ENCODE results near the gene NAP1L4.
A peak's percentile ranks its signal among the peaks of the same experiment; 100 is the strongest.
"Not testable (repeated sequence)": the region's sequence is repeated elsewhere in the genome, so short reads cannot be mapped to it uniquely, and the experiment has no call there.

The NAP1L4 gene

DNA sequence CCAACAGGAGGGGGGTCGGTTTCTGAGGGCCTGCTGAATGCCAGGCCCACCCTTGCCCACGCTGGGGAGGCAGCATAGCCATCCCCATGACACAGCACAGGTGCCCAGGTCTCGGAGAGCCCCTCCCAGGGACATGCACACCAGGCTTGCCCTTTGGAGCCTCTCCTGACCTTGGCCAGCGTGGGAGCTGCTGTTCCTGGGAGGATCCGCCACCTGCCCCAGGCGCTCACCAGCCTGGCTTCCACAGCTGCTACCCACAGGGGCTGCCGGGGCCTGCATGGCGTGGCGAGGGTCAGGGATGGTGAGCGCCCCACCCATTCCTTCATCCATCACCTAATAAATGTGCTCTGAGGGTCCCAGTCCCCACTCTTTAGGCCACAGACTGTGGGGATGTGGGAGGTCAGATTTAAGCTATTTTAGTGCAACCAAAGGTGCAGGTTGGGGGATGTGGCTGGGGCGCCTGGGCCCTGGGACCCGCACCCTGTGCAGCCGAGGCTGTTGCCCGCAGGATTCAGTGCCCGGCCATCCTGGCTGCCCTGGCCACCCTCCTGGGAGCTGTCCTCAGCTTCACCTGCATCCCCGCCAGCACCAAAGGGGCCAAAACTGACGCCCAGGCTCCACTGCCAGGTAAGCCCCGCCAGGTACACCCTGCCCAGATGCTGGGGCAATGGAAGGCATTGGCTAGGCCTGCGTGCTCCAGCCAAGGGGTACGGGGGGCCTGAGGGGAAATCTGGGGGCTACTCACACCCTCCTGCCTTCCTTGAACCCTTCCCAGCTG is 75.8 kb downstream of the NAP1L4 start:
- no peak overlapping the region for H3K27ac ChIP-seq
- no peak overlapping the region for H3K4me3 ChIP-seq

DNA sequence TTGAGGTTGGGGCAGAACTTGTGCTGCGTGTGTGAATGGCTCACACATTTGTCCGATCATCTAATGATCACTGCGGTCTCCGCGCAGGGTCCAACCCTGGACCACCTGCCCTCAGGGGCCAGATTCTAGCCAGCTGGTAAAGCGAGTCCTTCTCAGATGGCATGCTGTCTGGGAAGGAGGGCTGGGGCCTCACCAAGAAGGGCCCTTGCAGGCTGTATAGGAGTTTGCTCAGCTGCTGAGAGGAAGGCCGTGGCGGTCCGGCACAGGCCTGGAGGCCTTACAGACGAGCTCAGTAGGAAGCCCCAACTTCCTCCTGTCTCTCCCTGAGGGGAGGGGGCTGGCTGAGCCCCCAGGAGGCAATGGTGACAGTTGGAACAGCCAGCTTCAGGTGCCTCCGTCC is 76.7 kb downstream of the NAP1L4 start:
- Histone ChIP-seq H3K4me3 (no peak overlapping the region), H3K27ac (no peak overlapping the region)

DNA sequence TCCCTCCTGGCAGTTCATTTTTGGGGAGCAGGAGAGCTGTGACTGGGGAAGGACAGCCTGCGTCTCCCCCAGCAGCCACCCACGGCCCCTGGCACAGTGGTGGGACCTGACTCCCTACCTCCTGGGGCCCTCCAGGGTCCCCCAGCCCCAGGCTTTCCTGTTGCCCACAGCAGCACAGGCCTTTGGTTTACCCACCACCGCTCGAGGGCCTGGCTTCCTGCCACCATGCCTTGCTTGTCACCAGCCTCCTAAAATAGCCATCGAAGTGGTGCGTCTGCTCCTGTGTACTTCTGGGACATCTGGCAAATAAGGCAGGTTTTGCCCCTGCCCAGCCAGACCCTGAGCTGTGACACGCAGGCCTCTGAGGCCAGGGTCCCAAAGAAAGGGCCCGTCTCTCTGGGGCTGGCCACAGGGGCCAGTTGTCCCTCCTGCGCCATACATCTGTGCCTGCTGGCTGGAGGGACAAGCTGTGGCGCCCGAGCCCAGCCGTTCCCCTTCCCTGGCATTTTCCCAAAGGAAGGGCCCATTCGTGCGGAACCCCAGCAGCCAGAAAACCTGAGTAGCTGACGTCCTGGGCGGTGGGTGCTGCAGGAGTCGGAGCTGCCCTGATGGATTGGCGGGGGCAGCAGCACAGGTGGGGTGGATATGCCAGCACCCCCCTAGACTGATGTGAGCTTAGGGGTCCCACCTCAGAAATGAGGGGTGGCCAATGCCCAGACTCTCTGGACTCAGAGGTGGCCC is 77.5 kb downstream of the NAP1L4 start:
- Histone ChIP-seq H3K4me3 (no peak overlapping the region), H3K27ac (no peak overlapping the region)

DNA sequence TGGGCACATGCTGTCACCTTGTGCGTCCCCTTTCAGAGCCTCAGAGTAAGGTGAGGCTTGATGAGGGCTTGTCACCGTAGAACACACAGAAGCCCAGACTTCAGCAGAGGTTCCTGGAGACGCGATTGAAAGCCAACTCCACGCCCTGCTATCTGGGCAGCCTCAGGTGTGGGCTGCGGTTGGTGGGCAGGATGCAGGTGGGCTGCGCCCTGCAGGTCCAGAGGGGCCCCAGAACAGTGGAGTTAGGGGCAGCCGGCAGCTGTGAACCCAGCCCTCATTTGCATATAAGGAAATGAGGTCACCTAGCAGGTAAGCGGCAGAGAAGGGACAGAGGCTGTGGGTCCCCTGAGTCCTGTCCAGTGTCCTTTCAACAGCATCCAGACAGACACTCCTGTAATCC is 78.4 kb downstream of the NAP1L4 start:
- peak overlapping the region in 3 of 21 experiments; percentile 19 to 85 (median 37) for H3K27ac ChIP-seq

DNA sequence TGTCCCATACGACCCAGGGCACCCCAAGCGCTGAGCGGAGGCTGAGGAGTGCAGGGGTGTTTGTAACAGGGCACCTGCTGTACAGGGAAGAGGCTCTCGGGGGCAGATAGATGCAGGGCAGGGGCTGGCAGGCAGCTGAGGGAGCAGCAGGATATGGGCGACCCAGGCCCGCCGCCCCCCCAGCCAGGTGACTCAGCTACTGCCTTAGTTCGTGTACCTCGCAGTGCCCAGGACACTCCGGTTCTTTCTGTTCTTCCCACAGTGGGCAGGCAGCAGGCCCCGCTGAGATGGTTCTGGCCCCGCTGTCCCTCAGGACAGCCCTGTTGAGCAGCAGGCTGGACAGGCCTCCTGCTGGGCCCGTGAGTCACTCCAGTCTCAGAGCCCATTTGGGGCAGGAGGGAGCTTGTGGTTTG is 79.1 kb downstream of the NAP1L4 start:
- Histone ChIP-seq H3K4me3 (no peak overlapping the region), H3K27ac (peak overlapping the region in 17 of 21 experiments; percentile 19 to 85 (median 70))

More for the DNA sequence above, 78.4 kb downstream of the NAP1L4 start:
- H3K4me3 ChIP-seq = no peak overlapping the region

DNA sequence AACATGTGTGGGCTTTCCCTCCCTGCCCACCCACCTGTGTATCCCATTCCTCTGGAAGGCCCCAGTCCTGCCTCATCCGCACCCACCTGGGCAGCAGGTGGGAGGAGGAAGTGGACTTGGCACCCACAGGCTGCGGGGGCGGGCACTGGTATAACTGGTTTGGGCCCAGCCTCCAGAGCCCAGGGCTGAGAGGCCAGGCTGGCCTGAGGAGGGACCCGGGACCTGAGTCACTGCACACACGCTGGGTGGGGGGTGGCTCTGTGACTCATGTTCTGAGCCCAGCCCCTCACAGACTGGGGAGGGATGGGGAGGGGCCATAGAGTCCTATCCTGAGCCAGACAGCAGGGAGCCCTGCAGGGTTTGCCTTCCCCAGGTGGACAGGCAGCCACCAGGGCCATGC is 79.6 kb downstream of the NAP1L4 start:
- Histone ChIP-seq H3K27ac (peak overlapping the region in 20 of 21 experiments; percentile 25 to 85 (median 79)), H3K4me3 (no peak overlapping the region)

DNA sequence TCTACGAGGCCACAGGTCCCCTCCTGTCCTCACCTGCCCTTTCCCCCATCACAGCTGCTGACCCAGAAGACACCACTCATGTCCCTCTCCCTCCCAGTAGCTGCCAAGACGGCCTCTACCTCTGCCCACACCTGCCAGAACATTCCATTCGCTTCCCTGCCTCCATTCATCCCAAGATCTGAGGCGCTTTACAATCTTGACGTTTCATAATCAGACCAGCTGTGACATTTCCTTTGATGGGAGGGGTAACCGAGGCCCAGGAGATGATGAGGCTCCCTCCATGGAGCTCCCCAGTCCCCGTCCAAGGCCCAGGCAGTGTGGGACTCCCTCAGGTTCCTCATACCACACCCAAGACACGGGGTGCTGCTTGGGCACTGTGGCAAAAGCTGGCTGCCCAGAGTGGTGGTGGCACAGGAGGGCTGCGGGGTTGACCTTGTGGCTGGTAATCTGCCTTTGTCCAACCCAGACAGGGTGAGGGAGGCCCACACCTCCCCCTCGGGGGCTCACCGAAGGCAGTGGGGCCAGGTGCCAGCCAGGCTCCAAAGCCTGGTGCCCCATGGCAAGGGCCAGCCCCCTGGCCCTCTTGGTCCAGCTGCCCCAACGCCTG is 80.2 kb downstream of the NAP1L4 start:
- peak overlapping the region in 20 of 21 experiments; percentile 32 to 85 (median 79) for H3K27ac ChIP-seq
- H3K4me3 ChIP-seq = no peak overlapping the region

DNA sequence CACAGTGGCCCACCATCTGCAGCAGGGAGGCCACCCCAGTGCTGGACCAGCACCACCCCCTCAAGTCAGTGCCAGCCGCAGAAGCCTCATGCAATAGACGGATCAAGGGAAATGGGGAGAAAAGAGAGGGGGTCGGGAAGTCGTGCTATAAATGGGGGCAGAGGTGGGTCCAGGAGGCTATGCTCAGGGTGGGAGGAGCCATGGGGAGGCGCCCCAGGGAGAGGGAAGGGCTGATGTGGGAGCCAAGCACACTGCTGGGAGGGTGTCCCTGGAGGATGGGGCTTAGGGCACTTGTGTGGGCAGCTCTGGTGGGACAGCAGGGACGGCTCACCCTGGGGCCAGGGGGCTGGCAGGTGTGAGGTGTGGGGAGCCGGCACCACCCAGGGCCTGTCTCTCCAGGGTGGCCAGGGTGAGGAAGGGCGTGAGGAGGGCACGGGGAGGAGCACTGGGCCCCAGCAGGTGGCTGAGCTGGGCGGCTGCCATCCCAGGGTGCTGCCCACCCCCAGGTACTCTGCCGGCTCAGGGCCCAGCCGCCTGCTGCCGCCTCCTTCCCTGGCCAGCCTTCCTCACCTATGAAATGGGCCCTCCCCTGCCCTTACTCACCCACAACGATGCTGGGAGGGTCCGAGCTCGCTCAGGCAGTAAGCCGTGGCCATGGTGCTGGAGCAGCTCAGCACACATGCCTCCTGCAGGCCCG is 80.9 kb downstream of the NAP1L4 start:
- Histone ChIP-seq H3K4me3 (no peak overlapping the region), H3K27ac (peak overlapping the region in 13 of 21 experiments; percentile 41 to 85 (median 80))

DNA sequence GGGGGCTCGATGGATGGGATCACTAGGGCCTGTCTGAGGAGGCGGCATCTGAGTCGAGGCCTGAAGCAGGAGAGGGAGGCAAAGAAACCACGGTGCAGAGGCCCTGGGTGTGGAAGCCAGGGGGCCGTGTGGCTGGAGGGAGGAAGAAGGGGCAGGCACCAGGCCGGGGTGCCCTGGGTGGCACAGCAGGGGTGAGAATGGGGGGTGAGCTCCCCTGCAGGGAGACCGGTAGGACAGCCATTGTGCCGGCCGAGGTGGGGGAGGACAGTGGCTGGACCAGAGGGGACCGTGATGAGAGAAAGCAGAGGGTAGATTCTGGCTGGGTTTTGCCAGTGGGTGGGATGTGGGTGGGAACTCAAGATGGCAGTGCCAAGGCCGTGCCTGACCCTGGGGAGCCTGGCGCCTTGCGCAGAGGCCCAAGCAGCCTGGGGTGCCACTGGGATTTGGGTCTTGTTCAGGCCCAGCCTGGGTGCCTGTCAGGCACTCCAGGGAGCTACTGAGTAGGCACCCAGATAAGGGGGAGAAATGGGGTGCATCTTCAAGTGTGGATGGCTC is 81.7 kb downstream of the NAP1L4 start:
- Histone ChIP-seq H3K27ac (no peak overlapping the region), H3K4me3 (no peak overlapping the region)

DNA sequence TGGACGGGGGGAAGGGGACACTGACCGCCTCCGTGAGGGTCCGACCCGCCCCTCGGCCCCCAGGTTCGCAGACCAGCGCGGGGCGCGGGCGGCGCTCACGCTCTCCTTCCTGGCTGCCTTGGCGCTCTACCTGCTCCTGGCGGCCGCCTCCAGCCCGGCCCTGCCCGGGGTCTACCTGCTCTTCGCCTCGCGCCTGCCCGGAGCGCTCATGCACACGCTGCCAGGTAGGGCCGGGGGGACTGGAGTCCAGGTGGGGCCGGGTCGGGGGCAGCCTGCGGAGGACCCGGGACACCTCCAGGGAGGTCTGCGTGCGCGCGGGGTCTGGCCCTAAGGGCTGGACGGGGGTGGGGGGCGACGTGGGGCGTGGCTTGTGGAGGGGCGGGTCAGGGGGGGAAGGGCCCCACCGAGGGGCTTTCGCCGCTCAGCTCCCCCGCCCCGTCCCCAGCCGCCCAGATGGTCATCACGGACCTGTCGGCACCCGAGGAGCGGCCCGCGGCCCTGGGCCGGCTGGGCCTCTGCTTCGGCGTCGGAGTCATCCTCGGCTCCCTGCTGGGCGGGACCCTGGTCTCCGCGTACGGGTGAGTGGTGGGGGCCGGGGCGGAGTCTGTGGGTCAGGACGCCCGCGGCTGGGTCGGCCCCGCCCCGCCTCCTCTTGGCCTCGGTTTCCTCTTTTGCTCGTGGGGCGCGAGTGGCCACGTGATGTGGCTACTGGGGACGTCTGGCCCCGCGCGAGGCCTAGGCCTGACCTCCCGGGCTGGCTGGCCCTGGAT is 82.8 kb downstream of the NAP1L4 start:
- H3K4me3 ChIP-seq = no peak overlapping the region

DNA sequence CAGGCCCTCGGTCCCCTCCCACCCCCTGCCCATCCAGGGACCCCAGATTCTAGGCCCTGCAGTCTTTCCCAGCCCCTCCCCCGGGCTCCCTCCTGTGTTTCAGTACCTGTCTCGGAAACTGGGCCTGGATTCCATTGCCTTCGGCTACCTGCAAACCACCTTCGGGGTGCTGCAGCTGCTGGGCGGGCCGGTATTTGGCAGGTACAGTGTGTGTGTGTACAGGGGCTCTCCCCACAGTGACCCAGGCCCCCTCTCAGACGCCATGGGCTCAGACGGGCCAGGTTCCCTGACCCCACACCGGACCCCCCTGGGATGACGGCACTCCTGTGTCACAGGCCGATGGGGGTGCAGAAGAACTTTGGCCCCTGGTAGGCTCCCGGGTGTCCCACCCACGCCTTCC is 84.0 kb downstream of the NAP1L4 start:
- no peak overlapping the region for H3K4me3 ChIP-seq

More for the DNA sequence above, 82.8 kb downstream of the NAP1L4 start:
- peak overlapping the region in 1 of 21 experiments; percentile 3 for H3K27ac ChIP-seq

DNA sequence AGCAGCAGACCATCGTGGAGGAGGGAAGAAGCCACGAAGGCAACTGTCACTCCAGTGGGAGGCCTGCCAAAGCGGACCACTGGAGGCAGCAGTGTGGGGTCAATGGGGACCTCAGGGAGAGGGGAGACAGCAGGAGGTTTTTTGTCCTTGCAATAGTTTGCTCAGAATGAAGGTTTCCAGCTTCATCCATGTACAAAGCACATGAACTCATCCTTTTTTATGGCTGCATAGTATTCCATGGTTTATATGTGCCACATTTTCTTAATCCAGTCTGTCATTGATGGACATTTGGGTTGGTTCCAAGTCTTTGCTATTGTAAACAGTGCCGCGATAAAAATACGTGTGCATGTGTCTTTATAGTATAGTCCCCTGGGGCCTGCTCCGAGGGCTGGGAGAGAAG is 86.8 kb downstream of the NAP1L4 start:
- not testable (repeated sequence) for H3K4me3 ChIP-seq, H3K27ac ChIP-seq

More for the DNA sequence above, 84.0 kb downstream of the NAP1L4 start:
- H3K27ac ChIP-seq = no peak overlapping the region

DNA sequence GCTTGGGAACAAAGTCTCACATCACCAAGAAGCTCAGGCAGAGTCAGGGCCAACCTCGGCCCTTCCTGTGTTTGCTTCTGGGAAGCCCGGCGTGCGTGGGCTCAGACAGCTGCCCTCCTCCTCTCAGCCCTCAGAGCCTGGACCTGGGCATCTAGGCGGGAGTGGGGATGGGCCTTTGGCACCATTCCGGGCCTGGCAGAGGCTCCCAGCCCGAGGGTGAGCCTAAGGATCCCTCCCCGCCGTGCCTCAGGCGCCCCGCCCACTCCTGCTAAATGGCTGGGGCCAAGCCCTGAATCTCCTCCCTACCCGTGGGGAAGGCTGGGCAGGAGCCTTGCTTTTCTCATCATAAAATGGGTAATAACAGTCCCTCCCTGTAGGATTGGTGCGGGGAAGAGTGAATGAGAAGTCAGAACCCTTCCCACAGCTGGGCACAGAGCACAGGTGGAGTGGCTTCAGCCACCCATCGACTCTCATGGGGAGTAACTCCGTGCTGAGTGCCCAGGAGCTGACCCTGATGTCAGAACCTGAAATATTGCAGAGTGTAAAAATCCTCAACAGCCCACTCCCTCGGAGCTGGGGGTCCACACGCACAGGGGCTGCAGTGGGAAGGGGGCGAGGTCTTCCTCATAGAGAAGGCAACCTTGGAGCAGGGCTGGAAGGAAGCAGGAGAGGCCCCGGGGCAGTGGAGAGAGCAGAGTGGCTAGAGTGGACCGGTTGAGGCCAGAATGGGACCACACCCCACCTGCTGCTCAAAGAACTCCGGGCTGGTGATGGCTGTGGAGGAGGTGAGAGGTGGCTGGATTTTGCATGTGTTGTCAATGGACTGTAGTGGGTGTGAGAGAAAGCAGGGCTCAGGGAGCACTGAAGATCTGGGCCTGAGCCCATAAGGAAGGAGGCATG is 87.7 kb downstream of the NAP1L4 start:
- H3K4me3 ChIP-seq = no peak overlapping the region

DNA sequence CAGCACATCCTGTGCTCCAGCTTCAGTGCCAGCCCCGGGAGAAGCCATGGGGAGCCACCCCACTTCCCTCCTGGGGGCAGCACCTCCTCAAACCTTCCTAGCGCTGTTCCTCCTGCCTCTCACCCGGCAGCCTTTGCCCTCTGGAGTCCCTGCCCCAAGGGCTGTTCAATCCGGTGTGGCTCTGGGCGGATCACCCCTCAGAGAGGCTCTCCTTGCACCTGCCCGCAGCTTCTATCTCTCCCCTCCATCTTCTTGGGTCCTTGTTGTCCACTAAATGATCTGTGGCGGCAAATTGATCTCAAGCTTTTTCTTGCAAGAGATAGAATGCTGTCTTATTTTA is 88.5 kb downstream of the NAP1L4 start:
- Histone ChIP-seq H3K4me3 (peak overlapping the region in 1 of 7 experiments; percentile 69), H3K27ac (peak overlapping the region in 6 of 21 experiments; percentile 80 to 92 (median 84))

More for the DNA sequence above, 87.7 kb downstream of the NAP1L4 start:
- peak overlapping the region in 1 of 21 experiments; percentile 83 for H3K27ac ChIP-seq

DNA sequence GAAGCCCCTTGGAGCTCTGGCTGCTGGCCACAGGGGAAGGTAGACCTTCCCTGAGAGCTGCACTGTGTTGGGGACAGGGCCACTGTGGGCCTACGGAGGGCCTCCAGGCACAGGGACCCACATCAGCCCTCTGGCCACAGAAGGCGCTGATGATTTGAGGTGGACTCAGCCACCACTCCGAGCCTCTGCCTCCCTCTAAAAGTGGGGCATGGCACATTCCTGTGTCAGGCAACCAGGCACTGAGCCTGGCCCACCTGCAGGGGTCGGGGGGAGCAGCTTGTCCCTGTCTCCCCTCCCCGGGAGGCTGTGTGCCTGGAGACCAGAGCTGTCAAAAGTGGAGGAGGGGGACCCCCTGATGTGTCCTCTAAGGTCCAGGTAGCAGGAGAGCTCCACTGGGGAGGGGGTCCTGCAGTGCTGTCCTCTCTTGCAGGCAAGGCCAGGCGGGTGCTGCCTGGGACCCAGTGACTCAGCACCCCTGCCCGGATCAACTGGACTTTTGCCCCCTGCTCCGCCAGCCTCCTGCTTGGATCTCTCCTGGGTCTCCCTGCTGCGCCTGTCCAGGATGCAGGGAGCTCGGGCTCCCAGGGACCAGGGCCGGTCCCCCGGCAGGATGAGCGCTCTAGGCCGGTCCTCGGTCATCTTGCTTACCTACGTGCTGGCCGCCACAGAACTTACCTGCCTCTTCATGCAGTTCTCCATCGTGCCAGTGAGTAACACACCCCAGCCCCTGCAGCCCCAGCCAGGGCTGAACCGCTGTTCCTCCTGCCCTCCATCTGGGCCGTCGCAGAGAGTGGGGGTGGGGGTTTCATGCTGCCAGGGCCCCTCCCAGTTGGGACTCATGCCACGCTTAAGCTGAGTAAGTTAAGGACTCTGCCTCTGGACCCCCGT is 89.1 kb downstream of the NAP1L4 start:
- H3K27ac ChIP-seq = peak overlapping the region in 20 of 21 experiments; percentile 49 to 95 (median 84)
- peak overlapping the region; percentile 47 to 69 (median 54) for H3K4me3 ChIP-seq

DNA sequence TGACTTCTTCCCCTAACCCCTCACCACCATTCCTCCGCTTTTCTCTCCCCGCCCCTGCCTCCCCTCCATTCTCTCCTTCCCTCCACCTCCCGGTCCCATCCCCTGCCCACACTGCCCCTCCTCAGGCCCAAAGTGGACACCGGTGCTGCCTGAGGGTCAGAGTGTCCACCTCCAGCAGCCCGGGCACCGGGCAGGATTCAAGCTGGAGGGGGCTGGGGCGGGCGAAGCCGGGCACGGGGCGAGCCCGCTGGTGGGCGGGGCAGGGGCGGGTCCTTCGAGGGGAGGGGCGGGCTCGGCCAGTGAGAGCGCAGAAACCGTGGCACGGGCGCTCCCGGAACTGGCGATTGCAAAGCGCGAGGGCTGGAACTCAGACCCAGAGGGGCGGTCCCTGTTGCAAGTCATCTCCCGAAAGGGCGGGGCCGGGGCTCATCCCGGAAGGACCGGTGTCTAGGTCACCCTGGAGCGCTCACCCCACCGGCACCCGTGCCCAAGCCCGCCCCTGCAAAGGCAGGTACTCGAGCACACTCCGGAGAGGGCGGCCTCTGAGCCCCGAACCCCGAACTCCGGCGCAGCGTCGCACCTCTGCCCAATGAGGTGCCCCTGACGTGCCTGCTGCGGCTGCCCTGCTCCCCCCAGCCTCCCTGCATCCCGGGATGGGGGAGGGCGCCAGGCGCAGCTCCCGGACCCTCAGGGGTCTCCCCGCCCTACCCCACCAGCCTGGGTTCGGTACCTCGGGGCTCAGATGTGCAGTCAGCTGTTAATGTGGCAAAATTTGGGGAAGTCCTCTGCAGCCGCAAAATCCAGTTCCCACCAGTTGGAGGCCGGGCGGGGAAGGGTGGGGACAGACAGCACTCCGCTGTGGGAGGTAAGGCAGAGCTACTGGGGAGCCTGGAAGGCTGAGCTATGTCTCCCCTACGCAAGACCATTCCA is 90.0 kb downstream of the NAP1L4 start:
- Histone ChIP-seq H3K4me3 (peak overlapping the region; percentile 47 to 69 (median 54)), H3K27ac (peak overlapping the region; percentile 70 to 95 (median 84))

Measured in skin epidermis (tissue), 12 donors.